H1 (cell line): ENCODE results near the gene SLC4A1. TPM values are rescaled to one million over a fixed set of nuclear protein-coding genes. Genes with fewer than 3 reads are reported as not detected.
A peak's percentile ranks its signal among the peaks of the same experiment; 100 is the strongest.

Experiments used
- CTBP2 ChIP-seq: IDR thresholded peaks from 2 replicates; pipeline ENCODE4 v1.7.0; 2011; ENCODE audit warnings: borderline replicate concordance, mild to moderate bottlenecking, moderate library complexity, mixed read lengths, low read length; ENCODE audit not compliant: insufficient read depth, insufficient read length
- EP300 ChIP-seq, 2 experiments: IDR thresholded peaks; 1 replicate in 1 of 2; 2 replicates in 1 of 2; pipeline ENCODE4 v1.6.1; 2011 to 2012; ENCODE audit warnings: low read depth in 2 of 2, low read length in 2 of 2, mild to moderate bottlenecking in 2 of 2, borderline replicate concordance in 1 of 2, inconsistent platforms in 1 of 2, moderate library complexity in 1 of 2
- HDAC2 ChIP-seq, 2 experiments: fragments of 300-600 bp in 1 of 2; sonication (generic) in 1 of 2; IDR thresholded peaks; 2 replicates each; pipeline ENCODE4 v1.6.1; 2011 to 2012; ENCODE audit warnings: low read depth in 2 of 2, low read length in 2 of 2, mild to moderate bottlenecking in 2 of 2, moderate library complexity in 2 of 2, borderline replicate concordance in 1 of 2, inconsistent platforms in 1 of 2
- JUN ChIP-seq: IDR thresholded peaks from 2 replicates; pipeline ENCODE4 v1.6.1; 2011; ENCODE audit warnings: low read depth, mild to moderate bottlenecking, improper control_type of control experiment, low read length
- PHF8 ChIP-seq: fragments of 200-600 bp; sonication (generic); conservative IDR thresholded peaks from 2 replicates; pipeline ENCODE4 v1.7.1; 2012; ENCODE audit warnings: low read depth, mild to moderate bottlenecking, inconsistent platforms, low read length, moderate library complexity
- POLR2A ChIP-seq, 2 experiments: IDR thresholded peaks; 1 replicate in 1 of 2; 2 replicates in 1 of 2; pipeline ENCODE4 v1.6.1; 2011; ENCODE audit warnings: low read depth in 2 of 2, low read length in 2 of 2, mild to moderate bottlenecking in 2 of 2; ENCODE audit errors: control extremely low read depth in 1 of 2
- SAP30 ChIP-seq: fragments of 300-600 bp; sonication (generic); IDR thresholded peaks from 2 replicates; pipeline ENCODE4 v1.7.1; 2012; ENCODE audit warnings: low read length, moderate library complexity, mild to moderate bottlenecking, inconsistent platforms; ENCODE audit not compliant: insufficient read depth, insufficient replicate concordance
- SIN3A ChIP-seq, 2 experiments: IDR thresholded peaks in 1 of 2; conservative IDR thresholded peaks in 1 of 2; 2 replicates each; pipeline ENCODE4 v1.6.1; 2011 to 2012; ENCODE audit warnings: low read length in 2 of 2, improper control_type of control experiment in 1 of 2, low read depth in 1 of 2, mild to moderate bottlenecking in 1 of 2
- SP1 ChIP-seq: IDR thresholded peaks from 2 replicates; pipeline ENCODE4 v1.6.1; 2011; ENCODE audit warnings: low read depth, low read length
- TAF1 ChIP-seq: IDR thresholded peaks from 2 replicates; pipeline ENCODE4 v1.6.1; 2011; ENCODE audit warnings: mild to moderate bottlenecking, low read depth, low read length
- polyA plus RNA-seq, 7 experiments: library from polyadenylated mRNA; depleted of rRNA in 3 of 7; stranded (reverse) in 5 of 7; unstranded in 2 of 7; fragments of >200 nt in 5 of 7; fragments of 200-250 nt in 2 of 7; gene quantifications; 1 replicate in 5 of 7; 2 replicates in 1 of 7; 4 replicates in 1 of 7; pipeline versions ENCODE4 v1.2.1 to v1.2.3, GENCODE V29; 2011 to 2013; ENCODE audit warnings: missing spikeins in 2 of 7, mixed read lengths in 2 of 7
- total RNA-seq: library from RNA; stranded (reverse); fragmentation: NEBNext Ultra II Directional; extraction: Animal tissue kit (Norgen Biotek cat#: 25700); gene quantifications from 2 replicates; pipeline ENCODE4 v1.2.1, GENCODE V29; 2021

Gene SLC4A1
- total and polyA plus RNA-seq, 2 of the 8 experiments (the other 6 are each of a cell fraction or from before 2014, with no cell fraction given), result 0.08 TPM; not detected in 1

DNA sequence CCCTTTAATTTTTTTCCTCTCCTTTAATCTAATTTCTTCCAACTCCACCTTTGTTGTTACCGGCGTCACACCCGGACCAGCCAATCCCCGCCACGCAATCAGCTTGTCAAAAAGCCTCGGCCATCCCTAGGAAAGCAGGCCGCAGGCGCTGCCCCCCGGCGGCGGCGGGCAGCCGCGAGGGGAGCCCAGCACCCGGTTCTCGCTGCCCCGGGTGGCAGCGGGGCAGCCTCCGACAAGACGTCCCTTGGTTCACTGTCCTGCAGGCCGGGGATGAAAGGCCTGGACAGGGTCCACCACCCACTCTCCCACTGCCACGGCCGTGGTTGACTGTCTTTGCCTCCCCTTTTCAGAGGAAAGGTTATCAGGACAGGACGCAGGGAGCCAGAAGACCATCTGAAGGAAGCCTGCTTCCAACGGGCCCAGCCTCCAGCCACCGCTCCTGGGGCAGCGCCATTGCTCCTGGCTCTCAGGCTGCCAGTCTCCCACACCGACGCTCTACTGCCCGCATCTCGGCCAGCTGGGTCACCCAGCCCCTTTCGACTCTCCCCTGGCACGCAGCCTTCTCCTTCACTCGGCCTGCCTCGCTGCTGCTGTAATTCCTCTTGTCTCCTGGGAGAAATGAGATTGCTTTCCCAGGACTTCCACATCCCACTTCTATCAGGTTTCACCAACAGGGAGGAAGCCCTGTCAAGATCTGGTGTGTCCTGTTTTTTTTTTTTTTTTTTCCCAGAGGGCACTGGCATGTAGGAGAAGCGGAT, 45.6 kb downstream of the SLC4A1 start (continued):
- TF ChIP-seq PHF8, result 0 out of 2 replicates have a peak, but pooled peaks have one; percentile 30
- TF ChIP-seq CTBP2, result peak; percentile 42
- TF ChIP-seq JUN, result no peak
- TF ChIP-seq HDAC2 (IDR thresholded peaks at IDR 0.05; ENCODE audit: borderline replicate concordance in 1 of 2, low read depth in 2 of 2, low read length in 2 of 2), result 0 out of 4 replicates have a peak, but pooled peaks of 1 of the 2 experiments have one; percentile 66
- TF ChIP-seq EP300 (IDR thresholded peaks at IDR 0.05; ENCODE audit: borderline replicate concordance in 1 of 2, low read depth in 2 of 2, low read length in 2 of 2), result 0 out of 3 replicates have a peak, but pooled peaks of 1 of the 2 experiments have one; percentile 5
- TF ChIP-seq TAF1, result 0 out of 2 replicates have a peak, but pooled peaks have one; percentile 31
- peak in 1 of 2 experiments; percentile 53; a peak in 1 of 3 replicates for TF ChIP-seq POLR2A (IDR thresholded peaks at IDR 0.05; ENCODE audit: control extremely low read depth in 1 of 2, low read depth in 2 of 2, low read length in 2 of 2)
- TF ChIP-seq SIN3A (conservative IDR thresholded peaks at IDR 0.05 in 1 of 2, IDR thresholded peaks at IDR 0.05 in 1 of 2; ENCODE audit: low read depth in 1 of 2, low read length in 2 of 2), result peak; percentile 44 to 46; a peak in 1 of 4 replicates
- TF ChIP-seq SAP30, result peak; percentile 66
- TF ChIP-seq SP1, result no peak
